Mesendoderm (in vitro differentiated cells): ENCODE measurements around the gene OSBPL5. TPM values are rescaled to one million over a fixed set of nuclear protein-coding genes. Genes with fewer than 3 reads are reported as not detected.

Source experiments
- DNase-seq: peaks from one replicate; pipeline ENCODE4 v3.0.0; 2013
- H2AK5ac ChIP-seq: 2 replicates; pipeline ENCODE4 v1.6.1; 2013; ENCODE audit warnings: low read length, inconsistent platforms
- H2BK120ac ChIP-seq: 2 replicates; pipeline ENCODE4 v1.6.1; 2013; ENCODE audit warnings: low read depth, mild to moderate bottlenecking, low read length, moderate library complexity, mixed read lengths
- H2BK15ac ChIP-seq: replicated peaks from 2 replicates; pipeline ENCODE4 v1.6.1; 2013; ENCODE audit warnings: low read depth, mild to moderate bottlenecking, moderate library complexity
- H2BK5ac ChIP-seq: 2 replicates; pipeline ENCODE4 v1.6.1; 2013; ENCODE audit warnings: low read length, inconsistent platforms
- H3K18ac ChIP-seq: 2 replicates; pipeline ENCODE4 v1.6.1; 2013; ENCODE audit warnings: mild to moderate bottlenecking, low read length, mixed read lengths
- H3K23ac ChIP-seq: one replicate; pipeline ENCODE4 v1.6.1; 2013; ENCODE audit warnings: low read length
- H3K27ac ChIP-seq: 2 replicates; pipeline ENCODE4 v1.5.1; 2013; ENCODE audit warnings: low read depth, mild to moderate bottlenecking, inconsistent platforms, low read length, moderate library complexity
- H3K27me3 ChIP-seq: 2 replicates; pipeline ENCODE4 v1.6.1; 2013; ENCODE audit warnings: low read length, control low read depth, mild to moderate bottlenecking, inconsistent platforms; ENCODE audit not compliant: insufficient read depth, poor library complexity
- H3K36me3 ChIP-seq: 2 replicates; pipeline ENCODE4 v1.6.1; 2013; ENCODE audit warnings: low read length, inconsistent platforms; ENCODE audit not compliant: control insufficient read depth, insufficient read depth
- H3K4ac ChIP-seq: one replicate; pipeline ENCODE4 v1.6.1; 2013; ENCODE audit warnings: low read depth, mild to moderate bottlenecking, low read length, moderate library complexity
- H3K4me1 ChIP-seq: 2 replicates; pipeline ENCODE4 v1.6.1; 2013; ENCODE audit warnings: low read depth, low read length, inconsistent platforms; ENCODE audit not compliant: control insufficient read depth
- H3K4me2 ChIP-seq: 2 replicates; pipeline ENCODE4 v1.6.1; 2013; ENCODE audit warnings: low read length
- H3K4me3 ChIP-seq: 2 replicates; pipeline ENCODE4 v1.5.1; 2013; ENCODE audit warnings: mild to moderate bottlenecking, low read length
- H3K56ac ChIP-seq: one replicate; pipeline ENCODE4 v1.6.1; 2013; ENCODE audit warnings: low read length
- H3K79me1 ChIP-seq: 2 replicates; pipeline ENCODE4 v1.6.1; 2013; ENCODE audit warnings: low read length, inconsistent platforms
- H3K79me2 ChIP-seq: 2 replicates; pipeline ENCODE4 v1.6.1; 2013; ENCODE audit warnings: mild to moderate bottlenecking, low read length; ENCODE audit not compliant: control insufficient read depth, insufficient read depth
- H3K9ac ChIP-seq: 2 replicates; pipeline ENCODE4 v1.6.1; 2013; ENCODE audit warnings: low read length, inconsistent platforms
- H4K5ac ChIP-seq: one replicate; pipeline ENCODE4 v1.6.1; 2013; ENCODE audit warnings: low read length
- H4K8ac ChIP-seq: one replicate; pipeline ENCODE4 v1.6.1; 2013; ENCODE audit warnings: low read depth, mild to moderate bottlenecking, control low read depth, low read length, moderate library complexity
- WGBS: extraction: QIAGEN DNeasy Blood & Tissue Kit; methylation state at CpG from one replicate; pipeline ENCODE4 v1.1.7; 2013; ENCODE audit warnings: low lambda C conversion rate, missing lambda C conversion rate; ENCODE audit not compliant: insufficient coverage; ENCODE audit errors: extremely low coverage; 5-methylcytosine and 5-hydroxymethylcytosine counted together
- polyA plus RNA-seq, 2 experiments: library from polyadenylated mRNA; stranded (reverse); fragments of 200-250 nt; gene quantifications; one replicate each; pipeline ENCODE4 v1.2.3, GENCODE V29; 2013

Gene OSBPL5
- 1.7 TPM for polyA plus RNA-seq (2013, experiment 1 of 2)
- polyA plus RNA-seq (2013, experiment 2 of 2), result 1.4 TPM

- H3K18ac ChIP-seq, result peak within 1 kb of the TSS; percentile 55
- no CpG with 5 or more reads among the region's 63 CpGs for WGBS
- H2BK120ac ChIP-seq, result no peak within 1 kb of the TSS
- no peak within 1 kb of the TSS for H3K27ac ChIP-seq
- no peak within 1 kb of the TSS for H2BK5ac ChIP-seq
- DNase-seq, result peak; percentile 18
- peak within 1 kb of the TSS; percentile 84 for H3K56ac ChIP-seq
- no peak within 1 kb of the TSS for H4K5ac ChIP-seq
- H3K4me3 ChIP-seq, result peak within 1 kb of the TSS; percentile 50
- peak within 1 kb of the TSS; percentile 40 for H3K9ac ChIP-seq
- no peak within 1 kb of the TSS for H4K8ac ChIP-seq
- H3K79me2 ChIP-seq, result no peaks in the 10 kb centered on the region
- peak within 1 kb of the TSS; percentile 29 for H3K4me2 ChIP-seq
- H3K4ac ChIP-seq, result no peak within 1 kb of the TSS
- no peak within 1 kb of the TSS for H2BK15ac ChIP-seq
- peak within 1 kb of the TSS; percentile 89 for H3K23ac ChIP-seq
- H3K4me1 ChIP-seq, result peaks cover 10% of the 10 kb centered on the region
- H3K27me3 ChIP-seq, result no peaks in the 10 kb centered on the region
- H3K79me1 ChIP-seq, result no peaks in the 10 kb centered on the region
- H2AK5ac ChIP-seq, result no peak within 1 kb of the TSS
- no peaks in the 10 kb centered on the region for H3K36me3 ChIP-seq
These were observed at the start of gene OSBPL5 for GRCh38 chr11:3165152-3165705. TSS of gene OSBPL5 (minus strand) at chr11:3165310. CDS start at chr11:3129148, 36,162 bp downstream.

GRCh38 chr11:3214420-3214699, 49.2 kb upstream of the OSBPL5 start:
- Histone ChIP-seq H4K8ac (no peak overlapping the region), H3K4me3 (no peak overlapping the region), H3K23ac (no peak overlapping the region), H2BK120ac (no peak overlapping the region), H3K4ac (no peak overlapping the region), H3K4me1 (no peaks in the 10 kb centered on the region), H4K5ac (no peak overlapping the region), H3K79me1 (no peaks in the 10 kb centered on the region), H3K36me3 (no peaks in the 10 kb centered on the region), H3K56ac (no peak overlapping the region), H3K9ac (no peak overlapping the region), H2AK5ac (no peak overlapping the region), H3K18ac (no peak overlapping the region), H2BK15ac (no peak overlapping the region), H3K27ac (no peak overlapping the region), H3K79me2 (no peaks in the 10 kb centered on the region), H2BK5ac (no peak overlapping the region), H3K4me2 (no peak overlapping the region), H3K27me3 (no peaks in the 10 kb centered on the region)
- DNase-seq, result no peak
- WGBS, result no CpG with 5 or more reads among the region's 4 CpGs

- Histone ChIP-seq H3K4ac (no peak overlapping the region), H3K79me1 (no peaks in the 10 kb centered on the region), H3K27ac (no peak overlapping the region), H2BK120ac (no peak overlapping the region), H3K36me3 (no peaks in the 10 kb centered on the region), H3K9ac (no peak overlapping the region), H3K4me2 (no peak overlapping the region), H2BK15ac (no peak overlapping the region), H2BK5ac (no peak overlapping the region), H3K4me3 (no peak overlapping the region), H3K23ac (no peak overlapping the region), H2AK5ac (no peak overlapping the region), H3K79me2 (no peaks in the 10 kb centered on the region), H4K5ac (no peak overlapping the region), H3K18ac (no peak overlapping the region), H3K27me3 (no peaks in the 10 kb centered on the region), H3K4me1 (no peaks in the 10 kb centered on the region), H4K8ac (no peak overlapping the region), H3K56ac (no peak overlapping the region)
- WGBS, result no CpG with 5 or more reads among the region's 24 CpGs
- no peak for DNase-seq
These were observed 48.7 kb upstream of the OSBPL5 start for GRCh38 chr11:3213659-3214419.

- Histone ChIP-seq H3K56ac (no peak overlapping the region), H3K79me2 (no peaks in the 10 kb centered on the region), H4K8ac (no peak overlapping the region), H4K5ac (no peak overlapping the region), H3K27ac (no peak overlapping the region), H2BK15ac (no peak overlapping the region), H3K36me3 (no peaks in the 10 kb centered on the region), H3K4me1 (no peaks in the 10 kb centered on the region), H3K79me1 (no peaks in the 10 kb centered on the region), H3K4ac (no peak overlapping the region), H3K18ac (no peak overlapping the region), H3K4me3 (no peak overlapping the region), H2BK5ac (no peak overlapping the region), H2BK120ac (no peak overlapping the region), H3K9ac (no peak overlapping the region), H3K23ac (no peak overlapping the region), H3K27me3 (no peaks in the 10 kb centered on the region), H3K4me2 (no peak overlapping the region), H2AK5ac (no peak overlapping the region)
- no CpG with 5 or more reads among the region's 6 CpGs for WGBS
- DNase-seq, result no peak
These were observed 43.2 kb upstream of the OSBPL5 start for GRCh38 chr11:3208272-3208671.

GRCh38 chr11:3207526-3208189, 42.5 kb upstream of the OSBPL5 start:
- Histone ChIP-seq H3K27me3 (peaks cover 4% of the 10 kb centered on the region), H2AK5ac (no peak overlapping the region), H2BK15ac (no peak overlapping the region)

More at GRCh38 chr11:3207526-3208189, 42.5 kb upstream of the OSBPL5 start:
- Histone ChIP-seq H4K5ac (no peak overlapping the region), H3K36me3 (no peaks in the 10 kb centered on the region), H3K23ac (no peak overlapping the region), H3K79me2 (no peaks in the 10 kb centered on the region), H4K8ac (no peak overlapping the region), H2BK5ac (no peak overlapping the region), H3K27ac (no peak overlapping the region), H3K9ac (no peak overlapping the region), H3K4me3 (no peak overlapping the region), H3K4me1 (no peaks in the 10 kb centered on the region), H2BK120ac (no peak overlapping the region), H3K56ac (no peak overlapping the region), H3K4me2 (no peak overlapping the region), H3K18ac (no peak overlapping the region), H3K79me1 (no peaks in the 10 kb centered on the region), H3K4ac (no peak overlapping the region)
- no peak for DNase-seq
- WGBS, result no CpG with 5 or more reads among the region's 8 CpGs
